Fibroblast of lung (primary cell): ENCODE measurements around the gene GRHL1. TPM values are rescaled to one million over a fixed set of nuclear protein-coding genes. Genes with fewer than 3 reads are reported as not detected.

Experiments
- DNase-seq, 2 donors: peaks; one replicate each; pipeline versions ENCODE4 v3.0.0 to v3.0.0-alpha.2; 2010; ENCODE audit warnings: low read depth in 2 of 2
- H2AFZ ChIP-seq: 2 replicates; pipeline ENCODE4 v1.5.1; 2012; ENCODE audit warnings: low read length, control low read depth, inconsistent platforms
- H3K27ac ChIP-seq: 2 replicates; pipeline ENCODE4 v1.5.1; 2011; ENCODE audit warnings: low read length, control low read depth; ENCODE audit not compliant: insufficient read depth
- H3K27me3 ChIP-seq: 2 replicates; pipeline ENCODE4 v1.5.1; 2011; ENCODE audit warnings: mild to moderate bottlenecking, low read length; ENCODE audit not compliant: control insufficient read depth, insufficient read depth
- H3K36me3 ChIP-seq: 2 replicates; pipeline ENCODE4 v1.5.1; 2011; ENCODE audit warnings: low read length; ENCODE audit not compliant: control insufficient read depth, insufficient read depth
- H3K4me1 ChIP-seq: 2 replicates; pipeline ENCODE4 v1.5.1; 2011; ENCODE audit warnings: low read length; ENCODE audit not compliant: control insufficient read depth, insufficient read depth; ENCODE audit errors: extremely low read depth
- H3K4me2 ChIP-seq: 2 replicates; pipeline ENCODE4 v1.5.1; 2011; ENCODE audit warnings: low read length, control low read depth; ENCODE audit not compliant: insufficient read depth; ENCODE audit errors: extremely low read depth
- H3K4me3 ChIP-seq, 4 experiments: fragments of 200-600 bp in 1 of 4; sonication (generic) in 1 of 4; replicated peaks in 1 of 4; 2 replicates each; pipeline ENCODE4 v1.5.1; 2011 to 2016; ENCODE audit warnings: low read length in 4 of 4, low read depth in 3 of 4, mild to moderate bottlenecking in 3 of 4, control low read depth in 2 of 4, inconsistent platforms in 1 of 4, mixed read lengths in 1 of 4; ENCODE audit not compliant: insufficient read depth in 1 of 4; ENCODE audit errors: control extremely low read depth in 1 of 4
- H3K79me2 ChIP-seq: 2 replicates; pipeline ENCODE4 v1.5.1; 2012; ENCODE audit warnings: mild to moderate bottlenecking, low read length, inconsistent platforms; ENCODE audit not compliant: control insufficient read depth, insufficient read depth
- H3K9ac ChIP-seq: 2 replicates; pipeline ENCODE4 v1.5.1; 2011; ENCODE audit warnings: mild to moderate bottlenecking, low read length, control low read depth; ENCODE audit not compliant: insufficient read depth
- H3K9me3 ChIP-seq: 2 replicates; pipeline ENCODE4 v1.5.1; 2012; ENCODE audit warnings: low read depth, low read length; ENCODE audit not compliant: control insufficient read depth, insufficient read depth
- H4K20me1 ChIP-seq: 2 replicates; pipeline ENCODE4 v1.5.1; 2011; ENCODE audit warnings: low read length; ENCODE audit not compliant: control insufficient read depth, insufficient read depth; ENCODE audit errors: extremely low read depth
- CTCF ChIP-seq, 2 donors: IDR thresholded peaks in 1 of 2; conservative IDR thresholded peaks in 1 of 2; 1 replicate in 1 of 2; 2 replicates in 1 of 2; pipeline ENCODE4 v1.5.1; 2011 to 2012; ENCODE audit warnings: low read length in 2 of 2, control low read depth in 1 of 2, inconsistent platforms in 1 of 2, low read depth in 1 of 2, mild to moderate bottlenecking in 1 of 2
- EZH2 ChIP-seq: IDR thresholded peaks from 2 replicates; pipeline ENCODE4 v1.5.1; 2012; ENCODE audit warnings: low read length, control low read depth, mild to moderate bottlenecking; ENCODE audit errors: missing control alignments
- polyA plus RNA-seq, 2 donors: library from polyadenylated mRNA; depleted of rRNA in 1 of 2; stranded (reverse) in 1 of 2; unstranded in 1 of 2; fragments of >200 nt; gene quantifications; 2 replicates each; pipeline ENCODE4 v1.2.1, GENCODE V29; 2011 to 2012; ENCODE audit warnings: missing spikeins in 1 of 2
- total RNA-seq: library from RNA; depleted of rRNA; stranded (reverse); fragments of >200 nt; gene quantifications from 2 replicates; pipeline ENCODE4 v1.2.1, GENCODE V29; 2014

Gene GRHL1
- total and polyA plus RNA-seq, 2 donors (not counting 1 experiment from before 2014, with no cell fraction given), result 0.65 to 0.99 TPM

GRCh38 chr2:9949239-9949991 is 2.1 kb upstream of the GRHL1 start:
- Histone ChIP-seq H3K79me2 (no peaks in the 10 kb centered on the region), H4K20me1 (no peaks in the 10 kb centered on the region), H3K4me1 (peaks cover 2% of the 10 kb centered on the region), H3K36me3 (no peaks in the 10 kb centered on the region), H3K9ac (no peak overlapping the region), H3K27me3 (peaks cover 6% of the 10 kb centered on the region), H3K27ac (no peak overlapping the region), H3K4me2 (no peak overlapping the region), H3K9me3 (no peaks in the 10 kb centered on the region), H3K4me3 (no peak overlapping the region), H2AFZ (no peak overlapping the region)
- TF ChIP-seq EZH2 (no peak), CTCF (conservative IDR thresholded peaks at IDR 0.05 in 1 of 2, IDR thresholded peaks at IDR 0.05 in 1 of 2; ENCODE audit: low read depth in 1 of 2, low read length in 2 of 2) (no peak)
- no peak for DNase-seq

- Histone ChIP-seq H3K9ac (no peak overlapping the region), H3K27me3 (peaks cover 4% of the 10 kb centered on the region), H4K20me1 (no peaks in the 10 kb centered on the region), H3K79me2 (no peaks in the 10 kb centered on the region), H3K4me2 (no peak overlapping the region), H2AFZ (no peak overlapping the region), H3K27ac (no peak overlapping the region), H3K4me3 (no peak overlapping the region), H3K9me3 (no peaks in the 10 kb centered on the region), H3K36me3 (no peaks in the 10 kb centered on the region), H3K4me1 (peaks cover 2% of the 10 kb centered on the region)
- no peak for TF ChIP-seq EZH2
- no peak for DNase-seq
Measured at GRCh38 chr2:9949992-9950520, 1.4 kb upstream of the GRHL1 start.

- H3K4me3 ChIP-seq, result peak overlapping the region in 3 of 4 experiments; percentile 24 to 57 (median 46)
- H4K20me1 ChIP-seq, result no peaks in the 10 kb centered on the region
- H3K9ac ChIP-seq, result no peak overlapping the region
- TF ChIP-seq EZH2 (no peak), CTCF (conservative IDR thresholded peaks at IDR 0.05 in 1 of 2, IDR thresholded peaks at IDR 0.05 in 1 of 2; ENCODE audit: low read depth in 1 of 2, low read length in 2 of 2) (no peak)
- H3K4me2 ChIP-seq, result peak overlapping the region; percentile 79
- H3K36me3 ChIP-seq, result no peaks in the 10 kb centered on the region
- H3K27me3 ChIP-seq, result peaks cover 2% of the 10 kb centered on the region
- H3K79me2 ChIP-seq, result no peaks in the 10 kb centered on the region
- no peak overlapping the region for H3K27ac ChIP-seq
- no peaks in the 10 kb centered on the region for H3K9me3 ChIP-seq
- peak in 1 of 2 donors; percentile 18 for DNase-seq
- peaks cover 2% of the 10 kb centered on the region for H3K4me1 ChIP-seq
- peak overlapping the region; percentile 16 for H2AFZ ChIP-seq
Measured at GRCh38 chr2:9950521-9951271, 797 bp upstream of the GRHL1 start.
